ENCODE measurements around the gene FMN2.

FMN2 gene

DNA sequence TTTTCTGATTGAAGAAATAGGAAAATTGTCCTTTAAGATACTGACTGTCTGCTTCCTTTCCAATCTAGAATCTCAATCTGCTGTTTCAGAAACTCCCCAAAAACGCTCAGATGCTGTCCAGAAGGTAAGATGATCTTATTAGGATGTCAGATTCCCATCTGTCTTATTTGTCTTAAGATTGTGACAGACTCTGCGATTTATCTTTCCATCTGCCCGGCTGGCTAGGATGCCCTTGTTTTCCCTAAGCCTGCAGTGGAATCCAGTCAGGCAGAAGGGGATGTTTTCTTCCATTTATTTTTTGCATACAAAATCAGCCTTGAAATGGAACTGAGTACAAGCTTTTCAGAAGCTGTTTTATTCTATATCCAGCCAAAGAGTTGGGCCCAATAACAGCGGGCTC is 96.5 kb downstream of the FMN2 start:
- Histone ChIP-seq H3K27ac (replicated peaks) (no peak overlapping the region), H3K4me3 (replicated peaks; ENCODE audit: insufficient read depth, low read length) (no peak overlapping the region), H3K27me3 (ENCODE audit: insufficient read depth, poor library complexity, severe bottlenecking) (no peaks in the 10 kb centered on the region)
- TF ChIP-seq, protein P1, sequence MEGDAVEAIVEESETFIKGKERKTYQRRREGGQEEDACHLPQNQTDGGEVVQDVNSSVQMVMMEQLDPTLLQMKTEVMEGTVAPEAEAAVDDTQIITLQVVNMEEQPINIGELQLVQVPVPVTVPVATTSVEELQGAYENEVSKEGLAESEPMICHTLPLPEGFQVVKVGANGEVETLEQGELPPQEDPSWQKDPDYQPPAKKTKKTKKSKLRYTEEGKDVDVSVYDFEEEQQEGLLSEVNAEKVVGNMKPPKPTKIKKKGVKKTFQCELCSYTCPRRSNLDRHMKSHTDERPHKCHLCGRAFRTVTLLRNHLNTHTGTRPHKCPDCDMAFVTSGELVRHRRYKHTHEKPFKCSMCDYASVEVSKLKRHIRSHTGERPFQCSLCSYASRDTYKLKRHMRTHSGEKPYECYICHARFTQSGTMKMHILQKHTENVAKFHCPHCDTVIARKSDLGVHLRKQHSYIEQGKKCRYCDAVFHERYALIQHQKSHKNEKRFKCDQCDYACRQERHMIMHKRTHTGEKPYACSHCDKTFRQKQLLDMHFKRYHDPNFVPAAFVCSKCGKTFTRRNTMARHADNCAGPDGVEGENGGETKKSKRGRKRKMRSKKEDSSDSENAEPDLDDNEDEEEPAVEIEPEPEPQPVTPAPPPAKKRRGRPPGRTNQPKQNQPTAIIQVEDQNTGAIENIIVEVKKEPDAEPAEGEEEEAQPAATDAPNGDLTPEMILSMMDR (IDR thresholded peaks at IDR 0.05; ENCODE audit: insufficient read depth, low read length): no peak
- TF ChIP-seq REST (IDR thresholded peaks at IDR 0.05; ENCODE audit: insufficient replicate concordance, low read depth) (no peak), POLR2AphosphoS5 (IDR thresholded peaks at IDR 0.05; ENCODE audit: low read depth) (no peak), GABPA (IDR thresholded peaks at IDR 0.05; ENCODE audit: low read depth) (no peak)
- DNase-seq (ENCODE audit: low read depth in 1 of 2, low spot score in 1 of 2): no peak

GRCh38 chr1:240189386-240189989 is 97.8 kb downstream of the FMN2 start:
- no peak for TF ChIP-seq REST (IDR thresholded peaks at IDR 0.05; ENCODE audit: insufficient replicate concordance, low read depth)
- TF ChIP-seq, protein P1 (IDR thresholded peaks at IDR 0.05; ENCODE audit: insufficient read depth, low read length): peak; percentile 52
- H3K4me3 ChIP-seq (replicated peaks; ENCODE audit: insufficient read depth, low read length): no peak overlapping the region
- no peak overlapping the region for H3K27ac ChIP-seq (replicated peaks)
- no peaks in the 10 kb centered on the region for H3K27me3 ChIP-seq (ENCODE audit: insufficient read depth, poor library complexity, severe bottlenecking)
- DNase-seq (ENCODE audit: low read depth in 1 of 2, low spot score in 1 of 2): peak in 1 of 2 experiments; percentile 36

DNA sequence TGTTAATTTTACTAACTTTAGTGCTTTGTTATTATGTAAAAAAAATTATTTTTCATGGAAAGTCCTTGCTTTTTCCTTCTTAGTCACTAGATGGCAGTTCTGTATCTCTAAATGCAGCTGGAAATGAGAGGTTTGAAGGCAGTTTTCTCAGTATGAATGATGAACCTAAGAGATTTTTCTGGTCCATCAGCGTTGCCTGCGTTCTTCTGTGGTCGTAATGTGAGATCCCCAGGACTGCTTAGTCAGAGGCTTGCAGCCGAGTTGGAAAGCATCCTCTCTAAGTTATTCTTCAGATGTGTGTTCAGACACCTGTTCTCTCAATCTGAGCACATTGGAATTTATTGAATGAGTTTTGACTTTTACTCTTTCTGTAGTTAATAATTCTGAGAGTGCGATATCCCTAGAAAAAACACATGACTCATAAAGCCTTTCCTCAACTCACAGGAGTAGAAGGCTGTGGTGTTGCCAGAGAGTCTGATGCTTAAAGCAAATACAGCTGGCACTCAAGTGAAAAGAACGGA is 99.3 kb downstream of the FMN2 start:
- Histone ChIP-seq H3K27ac (replicated peaks) (no peak overlapping the region), H3K4me3 (replicated peaks; ENCODE audit: insufficient read depth, low read length) (no peak overlapping the region), H3K27me3 (ENCODE audit: insufficient read depth, poor library complexity, severe bottlenecking) (no peaks in the 10 kb centered on the region)
- no peak for DNase-seq (ENCODE audit: low read depth in 1 of 2, low spot score in 1 of 2)
- TF ChIP-seq REST (IDR thresholded peaks at IDR 0.05; ENCODE audit: insufficient replicate concordance, low read depth) (no peak), GABPA (IDR thresholded peaks at IDR 0.05; ENCODE audit: low read depth) (no peak), SPI1 (IDR thresholded peaks at IDR 0.05; ENCODE audit: borderline replicate concordance, low read depth) (no peak), POLR2AphosphoS5 (IDR thresholded peaks at IDR 0.05; ENCODE audit: low read depth) (no peak)
- TF ChIP-seq, protein P1 (IDR thresholded peaks at IDR 0.05; ENCODE audit: insufficient read depth, low read length): no peak
